B cell (primary cell): ENCODE data around the gene RHBDL1. TPM values are rescaled to one million over a fixed set of nuclear protein-coding genes. Genes with fewer than 3 reads are reported as not detected.

ENCODE experiments used
- ATAC-seq: fragments of 200-7000 bp; cut with Tn5 transposase; one replicate; pipeline ENCODE4 v1.10.0; 2021; ENCODE audit warnings: low read depth, mild to moderate bottlenecking, moderate number of reproducible peaks, moderate library complexity
- CTCF ChIA-PET: fragments of 350-600 bp; sonication (Branson Sonifier 250); formaldehyde crosslinking; loops from one replicate; lab custom pipeline; 2021; ENCODE audit warnings: antibody characterized with exemption, inconsistent platforms; lab: Charles Lee
- POLR2A ChIA-PET: fragments of 350-600 bp; sonication (Branson Sonifier 250); formaldehyde crosslinking; loops from one replicate; lab custom pipeline; 2021; ENCODE audit warnings: antibody characterized with exemption; lab: Charles Lee
- DNase-seq: peaks from one replicate; pipeline ENCODE4 v3.0.0; 2013
- H2AFZ ChIP-seq: 2 replicates; pipeline ENCODE4 v1.6.1; 2012; ENCODE audit warnings: mild to moderate bottlenecking, low read depth, low read length; ENCODE audit not compliant: insufficient read depth, poor library complexity, severe bottlenecking
- H3K27ac ChIP-seq, 2 donors: 1 replicate in 1 of 2; 2 replicates in 1 of 2; pipeline ENCODE4 v1.5.1; 2012 to 2013; ENCODE audit warnings: low read length in 2 of 2, mild to moderate bottlenecking in 2 of 2, moderate library complexity in 1 of 2
- H3K27me3 ChIP-seq, 4 experiments: fragments of 200-600 bp in 1 of 4; sonication (generic) in 1 of 4; replicated peaks in 1 of 4; 1 replicate in 2 of 4; 2 replicates in 2 of 4; pipeline versions ENCODE4 v1.6.1 to v1.7.0; 2013 to 2016; ENCODE audit warnings: low read length in 3 of 4, mild to moderate bottlenecking in 2 of 4, mixed read lengths in 1 of 4, moderate library complexity in 1 of 4; ENCODE audit not compliant: insufficient read depth in 4 of 4, control insufficient read depth in 3 of 4; ENCODE audit errors: control extremely low read depth in 1 of 4
- H3K36me3 ChIP-seq, 2 experiments: replicated peaks in 1 of 2; 1 replicate in 1 of 2; 2 replicates in 1 of 2; pipeline versions ENCODE4 v1.6.1 to v1.7.1; 2013; ENCODE audit warnings: low read length in 1 of 2; ENCODE audit not compliant: insufficient read depth in 2 of 2, control insufficient read depth in 1 of 2; ENCODE audit errors: control extremely low read depth in 1 of 2, extremely low read depth in 1 of 2
- H3K4me1 ChIP-seq, 2 donors: fragments of 200-600 bp in 1 of 2; sonication (generic) in 1 of 2; 1 replicate in 1 of 2; 2 replicates in 1 of 2; pipeline versions ENCODE4 v1.5.1 to v1.6.1; 2013 to 2017; ENCODE audit warnings: low read length in 2 of 2; ENCODE audit not compliant: control insufficient read depth in 2 of 2, insufficient read depth in 2 of 2
- H3K4me2 ChIP-seq: replicated peaks from 2 replicates; pipeline ENCODE3; 2012; ENCODE audit warnings: mild to moderate bottlenecking, low read depth, low read length; ENCODE audit not compliant: poor library complexity, severe bottlenecking
- H3K4me3 ChIP-seq, 5 experiments: fragments of 200-600 bp in 1 of 5; sonication (generic) in 1 of 5; 1 replicate in 3 of 5; 2 replicates in 2 of 5; pipeline versions ENCODE4 v1.5.1 to v1.7.0; 2011 to 2016; ENCODE audit warnings: low read length in 4 of 5, mild to moderate bottlenecking in 4 of 5, low read depth in 2 of 5, control low read depth in 1 of 5, moderate library complexity in 1 of 5; ENCODE audit not compliant: insufficient read depth in 1 of 5; ENCODE audit errors: control extremely low read depth in 1 of 5, extremely low read depth in 1 of 5
- H3K79me2 ChIP-seq: fragments of 200-600 bp; sonication (generic); one replicate; pipeline ENCODE4 v1.6.0; 2016; ENCODE audit warnings: low read length; ENCODE audit not compliant: control insufficient read depth, insufficient read depth
- H3K9ac ChIP-seq: fragments of 200-600 bp; sonication (generic); 2 replicates; pipeline ENCODE4 v1.6.1; 2017; ENCODE audit warnings: mild to moderate bottlenecking, low read length, moderate library complexity
- H3K9me3 ChIP-seq, 3 donors: one replicate each; pipeline versions ENCODE4 v1.6.1 to v1.7.1; 2013; ENCODE audit warnings: low read length in 2 of 3; ENCODE audit not compliant: control insufficient read depth in 2 of 3, insufficient read depth in 1 of 3; ENCODE audit errors: control extremely low read depth in 1 of 3
- H4K20me1 ChIP-seq: 2 replicates; pipeline ENCODE4 v1.6.0; 2012; ENCODE audit warnings: mild to moderate bottlenecking, low read length; ENCODE audit not compliant: insufficient read depth, control insufficient read depth, poor library complexity, severe bottlenecking
- H3K27ac Mint-ChIP-seq: one replicate; pipeline ENCODE4 v1.8.0; 2021; ENCODE audit warnings: mixed read lengths
- H3K27me3 Mint-ChIP-seq: one replicate; pipeline ENCODE4 v1.8.0; 2021; ENCODE audit warnings: mixed read lengths
- H3K4me1 Mint-ChIP-seq: one replicate; pipeline ENCODE4 v1.8.0; 2021; ENCODE audit warnings: mixed read lengths
- H3K4me3 Mint-ChIP-seq: one replicate; pipeline ENCODE4 v1.8.0; 2021; ENCODE audit warnings: mixed read lengths
- H3K9me3 Mint-ChIP-seq: one replicate; pipeline ENCODE4 v1.8.0; 2022; ENCODE audit warnings: mixed read lengths; ENCODE audit not compliant: insufficient read depth
- EZH2 ChIP-seq: IDR thresholded peaks from 2 replicates; pipeline ENCODE4 v1.6.1; 2012; ENCODE audit warnings: borderline replicate concordance, low read depth, mild to moderate bottlenecking, moderate library complexity, low read length; ENCODE audit not compliant: insufficient read depth, poor library complexity, severe bottlenecking
- WGBS: methylation state at CpG from one replicate; pipeline ENCODE4 v1.1.5; 2013; ENCODE audit warnings: missing lambda C conversion rate; ENCODE audit not compliant: insufficient coverage; 5-methylcytosine and 5-hydroxymethylcytosine counted together
- intact Hi-C: fragments of 100-400 bp; cut with micrococcal nuclease; formaldehyde crosslinking; loops from one replicate; pipeline ENCODE4 v1.10.0; 2022
- polyA plus RNA-seq: library from polyadenylated mRNA; depleted of rRNA; stranded (reverse); fragments of >200 nt; gene quantifications from 2 replicates; pipeline ENCODE4 v1.2.3, GENCODE V29; 2012
- total RNA-seq, 2 donors: library from RNA; stranded (reverse); fragments of 120-200 nt in 1 of 2; gene quantifications; 1 replicate in 1 of 2; 2 replicates in 1 of 2; pipeline versions ENCODE4 v1.2.3 to v1.2.4, GENCODE V29; 2013 to 2022
- TF ChIP-seq, protein P1 (sequence below): fragments of 200-600 bp; IDR thresholded peaks from one replicate; pipeline ENCODE4 v1.8.0; 2022; ENCODE audit warnings: antibody characterized with exemption, mild to moderate bottlenecking

RHBDL1 gene
- total and polyA plus RNA-seq, 2 donors (not counting 1 experiment from before 2014, with no cell fraction given), result 0.76 to 1.6 TPM

DNA sequence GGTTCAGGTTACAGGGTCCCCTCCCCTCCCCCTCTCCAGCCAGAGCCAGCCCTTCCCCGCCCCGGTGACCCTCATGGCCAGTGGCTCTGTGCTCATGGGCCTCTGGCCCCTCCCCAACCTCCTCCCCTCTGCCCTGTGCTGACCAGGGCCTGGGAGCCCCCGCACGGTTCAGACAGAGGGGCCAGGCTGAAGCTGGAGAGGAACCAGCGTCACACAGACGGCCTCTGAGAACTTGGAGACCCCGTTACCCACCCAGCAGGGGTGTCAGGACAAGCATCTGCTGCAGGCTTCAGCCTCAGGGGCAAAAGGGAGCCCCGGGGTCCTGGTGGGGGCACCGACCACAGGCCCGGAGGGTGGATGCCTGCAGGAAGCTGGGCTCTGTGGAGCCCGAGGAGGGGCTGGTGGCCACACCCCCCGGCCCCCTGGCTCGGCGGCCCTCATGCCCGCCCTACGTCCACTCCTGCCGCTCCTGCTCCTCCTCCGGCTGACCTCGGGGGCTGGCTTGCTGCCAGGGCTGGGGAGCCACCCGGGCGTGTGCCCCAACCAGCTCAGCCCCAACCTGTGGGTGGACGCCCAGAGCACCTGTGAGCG, 44.6 kb upstream of the RHBDL1 start, which contains the start of gene WFIKKN1:
Gene WFIKKN1 (plus strand): TSS at position 171 of the 591 bp plus-strand sequence. CDS start 269 bp downstream, at position 440.
- Histone ChIP-seq H3K9me3 (no peaks in the 10 kb centered on the region), H3K36me3 (peaks cover 0 to 11% of the 10 kb centered on the region in 2 experiments), H3K79me2 (peaks cover 8% of the 10 kb centered on the region), H3K27me3 (no peaks in the 10 kb centered on the region), H3K4me1 (peaks cover 6 to 11% of the 10 kb centered on the region in 2 donors), H2AFZ (no peak within 1 kb of the TSS), H3K4me2 (no peak within 1 kb of the TSS), H3K9ac (no peak within 1 kb of the TSS), H4K20me1 (peaks cover 13% of the 10 kb centered on the region), H3K4me3 (no peak within 1 kb of the TSS), H3K27ac (no peak within 1 kb of the TSS)
- intact Hi-C loops, result no loop called here
- Mint-ChIP-seq H3K27me3 (no peaks in the 10 kb centered on the region), H3K9me3 (no peaks in the 10 kb centered on the region), H3K4me1 (peaks cover 3% of the 10 kb centered on the region), H3K27ac (no peak within 1 kb of the TSS), H3K4me3 (no peak within 1 kb of the TSS)
- ChIA-PET CTCF (no interaction called here), POLR2A (no interaction called here)
- 5% methylated on average over 22 of the region's 23 CpGs for WGBS
- DNase-seq (no peak), ATAC-seq (no peak)
- TF ChIP-seq EZH2, result no peak
- TF ChIP-seq, protein P1, sequence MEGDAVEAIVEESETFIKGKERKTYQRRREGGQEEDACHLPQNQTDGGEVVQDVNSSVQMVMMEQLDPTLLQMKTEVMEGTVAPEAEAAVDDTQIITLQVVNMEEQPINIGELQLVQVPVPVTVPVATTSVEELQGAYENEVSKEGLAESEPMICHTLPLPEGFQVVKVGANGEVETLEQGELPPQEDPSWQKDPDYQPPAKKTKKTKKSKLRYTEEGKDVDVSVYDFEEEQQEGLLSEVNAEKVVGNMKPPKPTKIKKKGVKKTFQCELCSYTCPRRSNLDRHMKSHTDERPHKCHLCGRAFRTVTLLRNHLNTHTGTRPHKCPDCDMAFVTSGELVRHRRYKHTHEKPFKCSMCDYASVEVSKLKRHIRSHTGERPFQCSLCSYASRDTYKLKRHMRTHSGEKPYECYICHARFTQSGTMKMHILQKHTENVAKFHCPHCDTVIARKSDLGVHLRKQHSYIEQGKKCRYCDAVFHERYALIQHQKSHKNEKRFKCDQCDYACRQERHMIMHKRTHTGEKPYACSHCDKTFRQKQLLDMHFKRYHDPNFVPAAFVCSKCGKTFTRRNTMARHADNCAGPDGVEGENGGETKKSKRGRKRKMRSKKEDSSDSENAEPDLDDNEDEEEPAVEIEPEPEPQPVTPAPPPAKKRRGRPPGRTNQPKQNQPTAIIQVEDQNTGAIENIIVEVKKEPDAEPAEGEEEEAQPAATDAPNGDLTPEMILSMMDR, result no peak

DNA sequence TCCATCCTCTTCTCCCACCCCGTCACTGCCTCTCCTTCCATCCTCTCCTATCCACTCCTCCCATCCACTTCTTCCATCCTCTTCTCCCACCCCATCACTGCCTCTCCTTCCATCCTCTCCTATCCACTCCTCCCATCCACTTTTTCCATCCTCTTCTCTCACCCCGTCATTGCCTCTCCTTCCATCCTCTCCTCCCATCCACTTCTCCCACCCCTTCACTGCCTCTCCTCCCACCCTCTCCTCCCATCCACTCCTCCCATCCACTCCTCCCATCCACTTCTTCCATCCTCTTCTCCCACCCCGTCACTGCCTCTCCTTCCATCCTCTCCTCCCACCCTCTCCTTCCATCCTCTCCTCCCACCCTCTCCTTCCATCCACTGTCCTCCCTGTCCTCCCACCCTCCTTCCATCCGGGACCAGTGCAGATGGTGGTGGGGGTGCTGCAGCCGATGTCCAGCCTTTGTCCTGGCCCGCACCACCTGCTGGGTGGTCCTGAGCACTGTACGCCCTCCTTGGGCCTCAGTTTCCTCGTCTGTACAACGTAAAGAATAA, 43.6 kb upstream of the RHBDL1 start:
- TF ChIP-seq EZH2, result no peak
- TF ChIP-seq, protein P1, result no peak
- H3K4me3 Mint-ChIP-seq, result no peak overlapping the region
- ATAC-seq, result no peak
- peaks cover 13% of the 10 kb centered on the region for H4K20me1 ChIP-seq
- no peak overlapping the region for H2AFZ ChIP-seq
- no peak overlapping the region for H3K9ac ChIP-seq
- CTCF ChIA-PET, result no interaction called here
- H3K36me3 ChIP-seq, result peaks cover 0 to 9% of the 10 kb centered on the region in 2 experiments
- no peak for DNase-seq
- intact Hi-C loops, result no loop called here
- H3K27ac Mint-ChIP-seq, result no peak overlapping the region
- H3K4me2 ChIP-seq, result no peak overlapping the region
- H3K27me3 ChIP-seq, result no peaks in the 10 kb centered on the region
- peaks cover 7% of the 10 kb centered on the region for H3K4me1 Mint-ChIP-seq
- no peaks in the 10 kb centered on the region for H3K27me3 Mint-ChIP-seq
- peaks cover 10% of the 10 kb centered on the region for H3K79me2 ChIP-seq
- peaks cover 6 to 11% of the 10 kb centered on the region in 2 donors for H3K4me1 ChIP-seq
- H3K9me3 Mint-ChIP-seq, result no peaks in the 10 kb centered on the region
- POLR2A ChIA-PET, result no interaction called here
- 74% methylated on average over 7 of the region's 9 CpGs for WGBS
- H3K9me3 ChIP-seq, result no peaks in the 10 kb centered on the region
- H3K4me3 ChIP-seq, result no peak overlapping the region
- H3K27ac ChIP-seq, result no peak overlapping the region
